NCI-H128 (cell line): ENCODE measurements around the gene GLRX2.
"Not testable (repeated sequence)": the region's sequence is repeated elsewhere in the genome, so short reads cannot be mapped to it uniquely, and the experiment has no call there.

Experiments used
- DNase-seq: peaks from one replicate; lab custom pipeline; 2025; ENCODE audit not compliant: unreplicated experiment; lab: John Stamatoyannopoulos, UW

GLRX2 gene

GRCh38 chr1:193066606-193067005 is 38.6 kb downstream of the GLRX2 start:
- DNase-seq, result no peak

- DNase-seq, result no peak
Measured at GRCh38 chr1:193065954-193066353, 39.3 kb downstream of the GLRX2 start.

GRCh38 chr1:193062698-193063463 is 42.3 kb downstream of the GLRX2 start:
- no peak for DNase-seq

GRCh38 chr1:193060938-193061337 is 44.3 kb downstream of the GLRX2 start:
- DNase-seq, result no peak

- no peak for DNase-seq
Measured at GRCh38 chr1:193060406-193060805, 44.8 kb downstream of the GLRX2 start.

- no peak for DNase-seq
Measured at GRCh38 chr1:193060115-193060403, 45.2 kb downstream of the GLRX2 start.

- peak; percentile 98 for DNase-seq
Measured at GRCh38 chr1:193059282-193060114, 45.7 kb downstream of the GLRX2 start, which contains the start of the genes RO60 and UCHL5. TSS of gene RO60 (plus strand) at chr1:193059612. CDS start at chr1:193069055, 9,443 bp downstream. TSS of gene UCHL5 (minus strand) at chr1:193059360. CDS start at chr1:193059260, 100 bp downstream.

GRCh38 chr1:193058529-193059281 is 46.5 kb downstream of the GLRX2 start:
- DNase-seq, result peak; percentile 60

GRCh38 chr1:193054169-193054675 is 51.0 kb downstream of the GLRX2 start:
- no peak for DNase-seq

GRCh38 chr1:193048913-193049312 is 56.3 kb downstream of the GLRX2 start:
- DNase-seq, result not testable (repeated sequence)
